Prostate gland (tissue), 2 donors: ENCODE data around the gene CHRNA9.

Source experiments
- POLR2A ChIP-seq: fragments of 450-650 bp; IDR thresholded peaks from one replicate; pipeline ENCODE4 v1.6.1; 2016; ENCODE audit warnings: antibody characterized with exemption, mild to moderate bottlenecking
- POLR2AphosphoS5 ChIP-seq: sonication (generic); formaldehyde crosslinking; IDR thresholded peaks from one replicate; pipeline ENCODE4 v1.6.1; 2017; ENCODE audit warnings: antibody characterized with exemption
- TF ChIP-seq, protein P1 (sequence below), 4 experiments: fragments of 200-600 bp in 2 of 4; fragments of 450-650 bp in 2 of 4; sonication (generic) in 2 of 4; IDR thresholded peaks; 1 replicate in 3 of 4; 2 replicates in 1 of 4; pipeline ENCODE4 v1.5.1; 2016 to 2019; ENCODE audit warnings: antibody characterized with exemption in 4 of 4, mild to moderate bottlenecking in 2 of 4, moderate library complexity in 2 of 4

DNA sequence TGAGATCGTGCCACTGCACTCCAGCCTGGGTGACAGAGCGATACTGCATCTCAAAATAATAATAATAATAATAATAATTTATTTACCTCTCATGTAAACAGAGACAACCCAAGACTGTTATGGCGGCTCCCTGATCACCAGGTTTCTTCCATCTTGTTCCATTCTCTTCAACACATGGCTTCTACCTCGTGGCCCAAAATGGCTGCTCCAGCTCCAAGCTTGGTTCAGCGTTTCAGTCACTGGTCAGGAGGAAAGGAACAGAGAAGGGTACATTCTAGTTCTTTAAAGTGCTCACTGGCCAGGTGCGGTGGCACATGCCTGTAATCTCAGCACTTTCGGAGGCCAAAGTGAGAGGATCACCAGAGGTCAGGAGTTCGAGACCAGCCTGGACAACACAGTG, 24.9 kb upstream of the CHRNA9 start:
- TF ChIP-seq, protein P1, sequence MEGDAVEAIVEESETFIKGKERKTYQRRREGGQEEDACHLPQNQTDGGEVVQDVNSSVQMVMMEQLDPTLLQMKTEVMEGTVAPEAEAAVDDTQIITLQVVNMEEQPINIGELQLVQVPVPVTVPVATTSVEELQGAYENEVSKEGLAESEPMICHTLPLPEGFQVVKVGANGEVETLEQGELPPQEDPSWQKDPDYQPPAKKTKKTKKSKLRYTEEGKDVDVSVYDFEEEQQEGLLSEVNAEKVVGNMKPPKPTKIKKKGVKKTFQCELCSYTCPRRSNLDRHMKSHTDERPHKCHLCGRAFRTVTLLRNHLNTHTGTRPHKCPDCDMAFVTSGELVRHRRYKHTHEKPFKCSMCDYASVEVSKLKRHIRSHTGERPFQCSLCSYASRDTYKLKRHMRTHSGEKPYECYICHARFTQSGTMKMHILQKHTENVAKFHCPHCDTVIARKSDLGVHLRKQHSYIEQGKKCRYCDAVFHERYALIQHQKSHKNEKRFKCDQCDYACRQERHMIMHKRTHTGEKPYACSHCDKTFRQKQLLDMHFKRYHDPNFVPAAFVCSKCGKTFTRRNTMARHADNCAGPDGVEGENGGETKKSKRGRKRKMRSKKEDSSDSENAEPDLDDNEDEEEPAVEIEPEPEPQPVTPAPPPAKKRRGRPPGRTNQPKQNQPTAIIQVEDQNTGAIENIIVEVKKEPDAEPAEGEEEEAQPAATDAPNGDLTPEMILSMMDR (IDR thresholded peaks at IDR 0.05), result no peak
- no peak for TF ChIP-seq POLR2A
- no peak for TF ChIP-seq POLR2AphosphoS5
